NCI-H526 (cell line): ENCODE results near the gene RFPL1.

Source experiments
- DNase-seq, 2 experiments: peaks; one replicate each; lab custom pipeline; 2025; lab: John Stamatoyannopoulos, UW

RFPL1 gene

GRCh38 chr22:29443452-29443851, 5.1 kb downstream of the RFPL1 start:
- DNase-seq = no peak

- DNase-seq = peak in 1 of 2 experiments; percentile 30
Measured at GRCh38 chr22:29443861-29444792, 5.7 kb downstream of the RFPL1 start.

- DNase-seq = no peak
Measured at GRCh38 chr22:29445508-29445907, 7.1 kb downstream of the RFPL1 start.

GRCh38 chr22:29447906-29448305, 9.5 kb downstream of the RFPL1 start:
- no peak for DNase-seq

GRCh38 chr22:29449296-29449875, 11.0 kb downstream of the RFPL1 start:
- no peak for DNase-seq

- DNase-seq = peak; percentile 68 to 70
Measured at GRCh38 chr22:29450222-29450621, 11.8 kb downstream of the RFPL1 start.

- no peak for DNase-seq
Measured at GRCh38 chr22:29451863-29452262, 13.5 kb downstream of the RFPL1 start.

- no peak for DNase-seq
Measured at GRCh38 chr22:29454276-29454675, 15.9 kb downstream of the RFPL1 start.

- no peak for DNase-seq
Measured at GRCh38 chr22:29456211-29456671, 17.9 kb downstream of the RFPL1 start.

GRCh38 chr22:29457730-29458129, 19.3 kb downstream of the RFPL1 start:
- DNase-seq = peak in 1 of 2 experiments; percentile 42

- DNase-seq = no peak
Measured at GRCh38 chr22:29458551-29458950, 20.2 kb downstream of the RFPL1 start.

- DNase-seq = no peak
Measured at GRCh38 chr22:29459773-29460172, 21.4 kb downstream of the RFPL1 start.

GRCh38 chr22:29461263-29461662, 22.9 kb downstream of the RFPL1 start:
- DNase-seq = no peak

- DNase-seq = no peak
Measured at GRCh38 chr22:29463629-29464028, 25.2 kb downstream of the RFPL1 start.

- DNase-seq = no peak
Measured at GRCh38 chr22:29464581-29464980, 26.2 kb downstream of the RFPL1 start.

- DNase-seq = no peak
Measured at GRCh38 chr22:29469755-29470154, 31.4 kb downstream of the RFPL1 start.

- DNase-seq = peak; percentile 44 to 83
Measured at GRCh38 chr22:29470159-29470855, 31.9 kb downstream of the RFPL1 start.

- DNase-seq = no peak
Measured at GRCh38 chr22:29473001-29473400, 34.6 kb downstream of the RFPL1 start.

GRCh38 chr22:29475550-29475949, 37.2 kb downstream of the RFPL1 start:
- DNase-seq = peak; percentile 73 to 93

GRCh38 chr22:29476116-29476515, 37.7 kb downstream of the RFPL1 start:
- no peak for DNase-seq

- peak; percentile 66 to 85 for DNase-seq
Measured at GRCh38 chr22:29477723-29478318, 39.4 kb downstream of the RFPL1 start.
